Stimulated activated CD8-positive, alpha-beta memory T cell treated with anti-CD3 and anti-CD28 coated beads, Interleukin-7, amount 100 ng/mL, for 48 hours (primary cell): Measurements from ENCODE around the gene KPTN.

Experiments used
- DNase-seq, 2 donors: peaks; one replicate each; pipeline ENCODE4 v3.0.0-alpha.2; 2020; ENCODE audit warnings: low read depth in 1 of 2; ENCODE audit errors: extremely low read depth in 1 of 2

The KPTN gene

DNA sequence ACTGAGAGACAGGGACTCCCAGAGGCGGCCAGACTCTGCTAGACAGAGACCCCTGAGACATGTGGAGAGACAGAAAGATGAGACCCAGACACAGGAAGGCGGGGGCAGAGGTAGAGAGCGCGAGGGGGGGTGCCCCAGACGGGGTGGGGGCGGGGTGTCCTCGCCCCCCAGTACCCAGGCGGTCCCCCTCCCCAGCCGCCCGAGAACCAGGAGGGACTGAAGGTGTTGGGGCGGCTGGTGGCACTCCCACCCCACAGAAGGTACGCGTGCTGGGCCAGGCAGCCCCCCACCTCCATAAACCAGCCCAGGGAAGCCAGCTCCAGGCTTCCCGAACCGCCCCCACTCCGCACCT, 12.7 kb downstream of the KPTN start:
- DNase-seq: no peak

DNA sequence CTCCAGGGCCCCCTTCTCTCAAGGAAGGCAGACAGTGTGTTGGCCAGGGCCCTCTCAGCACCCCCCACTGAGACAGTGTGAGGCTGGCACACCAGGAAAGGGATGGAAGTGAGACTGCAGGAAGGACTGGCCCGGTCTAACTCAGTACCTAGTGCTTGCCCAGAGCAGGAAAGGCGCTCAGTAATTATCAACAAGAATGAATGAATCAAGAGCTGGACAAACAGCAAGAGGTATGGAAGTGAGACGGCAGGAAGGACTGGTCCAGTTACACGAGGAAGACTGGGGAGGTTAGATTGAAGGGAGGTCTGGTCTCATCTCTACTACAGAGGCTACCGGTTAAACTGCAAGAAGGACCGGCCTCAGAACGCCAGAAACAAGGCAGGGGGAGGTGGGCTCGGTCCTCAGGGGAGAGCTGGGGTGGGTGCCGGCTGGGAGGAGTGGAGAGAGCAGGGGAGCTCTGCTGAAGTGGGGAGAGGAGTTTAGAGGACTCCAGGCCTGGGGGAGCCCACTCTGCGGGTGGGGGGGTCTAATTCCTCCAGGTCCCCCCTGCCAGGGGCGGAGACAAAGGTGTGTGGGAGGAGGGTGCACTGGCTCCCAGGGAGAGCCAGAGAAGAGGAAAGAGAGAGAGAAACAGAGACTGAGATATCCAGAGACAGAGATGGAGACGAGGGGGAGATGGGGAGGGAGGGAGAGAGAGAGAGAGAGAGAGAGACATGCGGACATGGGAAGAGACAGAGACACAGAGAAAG, 13.4 kb downstream of the KPTN start:
- DNase-seq: no peak

DNA sequence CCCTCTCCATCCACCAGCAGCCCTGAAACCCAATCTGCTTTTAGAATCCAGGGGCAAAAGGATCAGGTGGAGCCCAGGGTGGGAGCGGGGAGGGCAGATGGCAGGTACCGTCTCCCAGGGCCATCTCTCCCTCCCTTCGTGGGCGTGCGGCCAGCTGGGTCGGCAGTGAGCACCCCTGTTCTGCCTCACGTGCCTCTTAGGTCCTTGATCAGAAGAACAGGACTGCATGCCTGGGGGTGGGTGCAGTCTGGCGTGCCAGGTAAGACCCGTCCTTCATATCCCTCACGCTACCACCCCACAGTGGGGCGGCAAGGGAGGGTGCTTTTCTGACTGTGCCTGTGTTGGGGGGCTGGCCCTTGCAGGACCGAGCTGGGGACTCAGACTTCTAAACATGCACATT, 14.3 kb downstream of the KPTN start:
- DNase-seq: no peak

DNA sequence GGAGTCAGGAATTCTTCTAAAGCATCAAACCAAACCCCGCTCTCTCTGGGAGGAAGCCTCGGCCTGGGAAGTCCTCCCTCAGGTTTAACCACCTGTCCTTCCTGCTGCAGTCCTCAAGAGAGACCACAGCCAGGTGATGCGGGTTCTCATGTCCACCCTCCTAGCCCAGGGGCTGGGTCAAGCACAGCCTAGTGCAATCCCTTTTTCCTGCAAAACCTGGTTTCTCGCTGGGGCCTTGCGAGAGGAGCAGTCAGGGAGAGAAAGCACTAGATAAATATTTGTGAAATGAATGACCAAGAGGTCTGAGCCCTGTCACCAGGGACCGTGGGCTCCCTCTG, 14.7 kb downstream of the KPTN start:
- no peak for DNase-seq

DNA sequence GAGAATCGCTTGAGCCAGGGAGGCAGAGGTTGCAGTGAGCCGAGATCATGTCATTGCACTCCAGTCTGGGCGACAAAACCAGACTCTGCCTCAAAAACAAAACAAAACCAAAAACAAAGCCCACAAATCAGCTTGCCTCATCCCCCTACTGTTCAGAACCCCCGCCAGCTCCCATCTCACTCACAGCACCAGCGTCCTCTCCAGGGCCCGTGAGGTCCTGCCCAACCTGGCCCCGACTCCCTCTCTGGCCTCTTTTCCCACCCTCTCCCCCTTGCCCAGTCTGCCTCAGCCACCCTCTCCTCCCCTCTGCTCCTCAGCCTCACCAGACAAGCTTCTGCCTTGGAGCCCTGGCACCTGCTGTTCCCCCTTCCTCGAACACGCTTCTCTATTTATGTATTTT, 16.1 kb downstream of the KPTN start:
- no peak for DNase-seq

DNA sequence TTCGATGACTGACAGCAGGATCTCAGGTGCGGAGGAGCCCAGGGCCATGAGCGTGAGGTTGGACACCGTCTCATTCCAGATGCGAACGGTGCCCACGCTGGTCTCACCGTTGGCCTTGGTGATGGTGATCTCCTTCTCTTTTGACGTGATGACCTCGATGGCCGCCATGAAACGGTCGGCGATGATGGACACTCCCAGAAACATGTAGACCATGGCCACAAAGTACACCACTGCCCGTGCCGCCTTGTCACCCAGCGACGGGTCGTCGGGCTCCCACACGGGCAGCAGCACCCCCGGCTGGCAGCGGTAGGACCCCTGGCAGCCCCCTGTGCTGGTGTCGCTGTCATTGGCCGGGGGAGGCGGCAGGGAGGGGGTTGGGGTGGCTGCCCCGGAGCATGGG, 18.1 kb downstream of the KPTN start:
- no peak for DNase-seq

DNA sequence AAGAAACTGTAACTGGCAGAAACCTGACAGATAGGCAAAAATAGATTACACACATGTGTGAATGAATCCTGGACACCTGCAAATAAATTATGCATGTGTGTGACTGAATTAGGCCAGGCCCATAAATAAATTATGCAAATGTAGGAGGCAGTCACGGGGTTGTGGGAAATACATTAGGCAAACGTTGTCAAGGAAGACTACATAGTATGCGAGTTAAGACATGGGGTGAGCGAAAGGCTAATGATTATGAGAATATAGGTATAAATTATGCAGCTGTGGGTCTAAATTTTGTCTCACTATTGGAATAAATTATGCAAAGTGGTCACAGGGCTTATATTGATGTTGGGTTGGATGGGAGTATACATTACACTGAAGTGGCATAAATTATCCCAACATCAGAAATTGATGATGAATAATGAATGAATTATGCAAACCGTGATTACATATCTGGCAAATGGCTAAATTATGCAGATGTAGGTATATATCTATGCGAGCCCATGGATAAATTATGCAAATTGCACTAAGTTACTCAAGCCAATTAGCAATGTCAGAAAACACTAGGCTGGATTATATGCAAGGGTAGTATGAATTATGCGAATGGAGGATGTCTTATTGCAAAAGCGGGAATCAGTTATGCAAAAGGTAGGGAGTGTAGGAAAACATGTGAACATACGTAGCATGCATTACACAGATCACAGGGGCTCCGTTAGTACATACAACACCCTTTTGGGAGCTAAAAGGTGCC, 19.2 kb downstream of the KPTN start:
- DNase-seq: no peak

DNA sequence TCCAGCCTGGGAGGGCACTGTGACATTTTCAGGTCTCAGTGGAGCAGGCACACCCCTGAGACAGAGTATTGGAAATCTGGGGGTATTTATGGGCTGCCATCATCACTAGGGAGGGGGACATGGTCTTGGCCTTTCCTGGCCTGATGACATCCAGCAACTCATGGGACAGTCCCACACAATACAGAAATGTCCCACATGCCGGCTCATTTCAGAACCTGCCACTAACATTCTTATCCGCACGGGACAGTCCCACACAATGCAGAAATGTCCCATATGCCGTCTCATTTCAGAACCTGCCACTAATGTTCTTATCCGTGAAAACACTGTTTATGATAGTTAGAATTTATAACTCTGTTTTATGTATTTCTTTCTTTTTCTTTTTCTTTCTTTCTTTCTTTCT, 22.1 kb downstream of the KPTN start:
- no peak for DNase-seq

DNA sequence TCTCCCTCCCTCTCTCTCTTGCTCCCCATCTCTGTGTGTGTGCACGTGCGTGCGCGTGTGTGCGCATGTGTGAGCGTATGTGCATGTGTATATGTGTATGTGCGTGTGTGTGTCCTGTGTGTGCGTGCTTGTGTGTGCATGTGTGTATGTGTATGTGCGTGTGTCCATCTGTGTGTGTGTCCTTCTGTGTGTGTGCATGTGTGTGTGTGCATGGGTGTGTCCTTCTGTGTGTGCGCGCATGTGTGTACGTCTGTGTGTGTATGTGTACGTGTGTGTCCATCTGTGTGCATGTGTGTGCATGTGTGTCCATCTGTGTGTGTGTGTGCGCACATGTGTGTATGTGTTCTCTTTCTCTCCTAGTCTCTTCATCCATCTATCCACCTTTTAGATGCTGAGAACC, 24.5 kb downstream of the KPTN start:
- DNase-seq: no peak

DNA sequence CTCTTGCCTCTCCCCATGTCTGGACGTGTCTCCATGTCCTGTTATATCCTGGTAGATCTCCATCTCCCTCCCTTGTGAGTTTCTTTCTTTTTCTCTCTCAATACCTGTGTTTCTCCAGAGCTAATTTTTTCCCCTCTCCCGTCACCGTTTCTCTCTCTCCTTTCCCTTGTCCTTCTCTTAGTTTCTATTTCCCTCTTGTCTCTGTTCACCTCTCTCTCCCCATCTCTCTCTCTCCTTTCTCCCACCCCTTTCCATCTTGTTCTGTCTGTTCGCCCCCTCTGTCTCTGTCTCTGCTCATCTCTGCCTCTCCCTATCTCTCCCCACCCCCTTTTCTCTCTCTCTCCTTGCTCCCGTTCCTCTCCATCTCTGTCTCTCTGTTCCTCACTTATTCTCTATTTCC, 25.3 kb downstream of the KPTN start:
- DNase-seq: no peak

DNA sequence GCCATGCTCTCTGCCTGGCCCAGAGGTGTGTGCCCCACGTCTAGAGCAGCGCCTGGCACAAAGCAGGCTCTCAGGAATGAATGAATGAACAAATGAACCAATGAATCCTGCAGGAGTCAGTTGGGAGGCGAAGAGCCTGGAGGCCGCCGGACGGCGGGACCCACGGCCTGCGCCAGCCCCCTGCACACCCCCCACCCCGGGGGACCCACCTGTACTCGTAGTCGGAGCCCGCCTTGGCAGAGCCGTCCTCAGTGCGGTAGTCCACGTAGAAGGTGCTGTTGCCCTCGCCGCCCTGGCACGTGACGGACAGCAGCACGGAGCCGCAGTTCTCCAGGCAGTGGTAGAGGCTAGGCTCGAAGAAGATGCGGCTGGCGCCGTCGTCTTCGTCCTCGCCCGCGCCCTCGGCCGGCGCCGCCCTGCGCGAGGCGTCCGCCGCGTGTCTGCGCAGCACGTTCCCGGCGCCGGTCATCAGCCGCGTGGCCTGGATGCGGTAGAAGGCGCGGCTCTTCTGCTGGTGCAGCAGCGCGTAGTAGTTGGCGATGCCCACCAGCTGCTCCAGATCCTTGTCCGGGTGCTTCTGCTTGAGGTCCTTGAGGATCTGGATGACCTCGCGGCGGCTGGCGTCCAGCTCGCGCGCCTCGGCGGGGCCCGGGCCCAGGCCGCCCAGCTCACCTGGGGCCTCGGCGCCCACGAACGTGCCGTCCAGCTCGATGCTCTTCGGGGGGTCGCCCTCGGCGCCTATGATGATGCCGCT, 27.1 kb downstream of the KPTN start:
- no peak for DNase-seq

DNA sequence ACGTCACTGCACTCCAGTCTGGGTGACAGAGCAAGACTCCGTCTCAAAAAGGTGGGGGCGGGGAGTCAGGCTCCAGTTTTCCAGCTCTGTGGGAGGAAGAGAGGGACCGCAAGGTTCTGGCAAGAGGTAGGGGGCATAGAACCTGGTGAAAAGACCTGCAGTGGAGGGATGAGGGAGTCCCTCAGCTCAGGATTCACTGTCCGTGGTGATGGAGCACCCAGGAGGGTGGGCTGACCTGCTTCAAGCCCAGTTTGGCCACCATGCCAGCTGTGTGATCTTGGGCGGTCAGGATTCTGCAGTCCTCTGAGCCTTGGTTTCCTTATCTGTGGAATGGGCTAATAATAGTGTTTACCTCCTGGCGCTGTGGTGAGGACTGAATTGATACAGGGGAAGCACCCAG, 33.5 kb downstream of the KPTN start:
- no peak for DNase-seq

DNA sequence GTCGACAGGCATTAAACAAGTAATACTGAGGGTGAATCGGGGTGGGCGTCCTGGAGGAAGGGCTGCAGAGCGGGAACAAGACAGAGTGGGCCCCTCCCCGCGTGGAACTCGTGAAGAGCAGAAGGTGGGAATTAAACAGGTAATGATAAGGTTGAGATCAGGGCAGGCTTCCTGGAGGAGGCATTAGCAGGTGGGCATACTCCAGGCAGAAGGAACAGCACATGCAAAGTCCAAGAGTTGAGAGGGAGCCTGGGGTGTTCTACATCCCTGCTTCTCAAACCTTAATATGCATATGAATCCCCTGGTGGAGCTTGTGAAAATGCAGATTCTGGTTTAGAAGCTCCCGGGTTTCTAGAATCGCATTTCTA, 35.7 kb downstream of the KPTN start:
- DNase-seq: no peak

DNA sequence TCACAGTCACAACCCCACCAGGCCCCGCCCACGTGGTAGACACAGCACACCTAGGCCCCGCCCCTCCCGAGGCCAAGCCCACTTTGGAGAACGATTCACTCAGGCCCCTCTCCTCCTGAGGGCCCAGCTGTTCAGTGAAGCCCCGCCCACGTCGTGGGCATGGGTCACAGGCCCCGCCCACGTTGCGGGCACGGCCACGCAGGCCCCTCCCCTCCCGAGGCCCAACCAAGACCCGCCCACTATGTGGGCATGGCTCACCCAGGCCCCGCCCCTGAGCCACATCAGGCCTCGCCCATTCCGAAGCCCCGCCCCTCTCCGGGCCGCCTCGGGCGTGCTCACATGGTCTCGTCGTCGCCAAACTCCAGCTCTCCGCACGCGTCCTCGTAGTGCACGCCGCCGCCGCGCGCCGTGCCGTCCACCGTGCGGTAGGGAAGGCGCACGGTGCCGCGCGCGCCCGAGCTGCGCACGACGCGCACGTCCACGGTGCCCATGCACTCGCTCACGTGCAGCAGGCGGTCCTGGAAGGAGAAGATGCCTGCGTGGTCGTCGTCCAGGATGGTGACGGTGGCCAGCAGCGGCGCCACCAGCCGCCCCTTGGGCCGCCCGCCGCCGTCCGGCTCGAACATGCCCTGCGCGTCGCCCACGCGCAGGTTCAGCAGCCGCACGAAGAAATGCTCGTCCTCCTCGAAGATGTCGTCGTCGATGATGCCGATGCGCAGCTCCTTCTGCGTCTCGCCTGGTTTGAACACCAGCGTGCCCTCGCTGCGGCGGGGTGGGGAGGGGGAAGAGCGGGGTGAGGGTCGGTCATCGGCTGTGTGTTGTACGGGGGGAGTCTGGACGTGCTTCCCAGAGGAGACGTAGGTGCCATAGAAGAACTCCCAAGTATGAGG, 36.3 kb downstream of the KPTN start:
- peak; percentile 44 to 49 for DNase-seq

DNA sequence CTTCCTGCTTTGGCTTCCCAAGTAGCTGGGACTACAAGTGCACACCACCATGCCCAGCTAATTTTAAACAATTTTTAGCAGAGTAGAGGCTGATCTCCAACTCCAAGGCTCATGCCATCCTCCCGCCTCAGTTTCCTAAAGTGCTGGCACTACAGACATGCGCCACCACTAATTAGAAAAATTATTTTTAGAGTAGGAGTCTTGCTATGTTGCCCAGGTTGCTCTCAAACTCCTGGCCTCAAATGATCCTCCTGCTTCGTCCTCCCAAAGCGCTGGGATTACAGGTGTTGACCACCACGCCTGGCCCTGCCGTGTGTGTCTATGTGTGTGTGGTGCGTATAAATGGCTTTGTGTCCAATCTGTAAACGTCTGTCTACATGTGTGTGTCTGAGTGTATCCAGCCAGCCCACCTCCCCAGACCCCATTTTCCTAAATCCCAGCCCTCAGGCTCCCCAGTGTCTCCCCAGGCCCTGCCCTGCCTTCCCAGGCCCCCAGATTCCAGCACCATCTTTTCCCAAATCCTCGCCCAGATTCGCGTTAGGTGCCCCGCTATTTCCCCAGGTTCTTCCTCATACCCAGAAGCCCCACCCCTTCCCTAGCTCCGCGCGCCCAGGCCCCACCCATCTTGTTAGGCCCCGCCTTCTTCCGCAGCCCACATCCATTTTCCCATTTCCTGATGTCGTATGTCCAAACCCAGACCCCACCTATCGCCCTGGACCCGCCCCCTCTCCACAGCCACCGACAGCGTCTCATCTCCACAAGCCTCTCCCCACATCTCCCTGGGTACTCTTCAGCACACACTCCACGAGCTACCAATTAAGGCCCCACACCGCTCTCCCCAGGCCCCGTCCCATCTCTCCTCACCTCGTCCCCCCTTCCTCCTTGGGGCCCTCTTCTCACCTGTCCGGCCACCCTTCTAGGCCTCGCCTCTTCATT, 37.2 kb downstream of the KPTN start:
- DNase-seq: no peak

DNA sequence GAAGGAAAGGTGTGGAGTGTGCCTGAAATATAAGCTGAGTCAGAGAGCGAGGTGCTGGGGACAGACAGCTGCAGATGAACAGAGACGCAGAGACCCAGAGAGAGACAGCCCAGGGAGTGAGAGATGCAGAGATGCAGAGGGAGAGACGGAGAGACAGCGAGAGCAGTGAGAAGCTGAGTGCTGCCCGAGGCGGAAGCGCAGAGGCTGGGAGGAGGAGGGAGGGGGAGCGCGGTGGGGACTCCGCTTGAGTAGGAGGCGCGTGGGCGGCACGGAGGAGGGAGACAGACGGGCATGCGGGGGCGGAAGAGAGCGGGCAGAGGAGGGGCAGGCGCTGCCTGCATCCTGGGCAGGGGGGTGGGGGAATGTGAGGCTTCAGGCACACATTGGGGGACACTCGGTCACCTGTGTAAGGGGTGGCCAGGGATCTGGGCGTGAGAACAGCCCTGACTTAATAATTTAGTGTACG, 38.0 kb downstream of the KPTN start:
- no peak for DNase-seq

DNA sequence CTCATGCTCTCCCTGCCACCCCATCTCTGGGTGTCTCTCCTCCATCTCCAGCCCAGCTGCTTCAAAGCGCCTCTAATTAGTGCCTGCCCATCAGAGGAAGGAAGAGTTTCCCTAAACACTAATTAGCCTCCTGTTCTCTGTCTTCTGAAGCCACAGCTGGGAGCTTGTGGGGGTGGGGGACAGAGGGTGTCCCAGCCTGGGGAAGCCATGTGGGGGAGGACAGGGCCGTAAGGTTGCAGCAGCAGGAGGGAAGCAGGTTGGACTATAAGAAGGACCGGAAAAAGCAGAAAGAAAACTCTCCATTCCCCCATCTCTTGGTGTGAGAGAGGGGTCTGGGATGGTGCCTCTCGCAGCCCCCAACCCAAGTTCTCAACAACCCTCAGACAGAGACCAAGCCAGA, 38.5 kb downstream of the KPTN start:
- DNase-seq: no peak

DNA sequence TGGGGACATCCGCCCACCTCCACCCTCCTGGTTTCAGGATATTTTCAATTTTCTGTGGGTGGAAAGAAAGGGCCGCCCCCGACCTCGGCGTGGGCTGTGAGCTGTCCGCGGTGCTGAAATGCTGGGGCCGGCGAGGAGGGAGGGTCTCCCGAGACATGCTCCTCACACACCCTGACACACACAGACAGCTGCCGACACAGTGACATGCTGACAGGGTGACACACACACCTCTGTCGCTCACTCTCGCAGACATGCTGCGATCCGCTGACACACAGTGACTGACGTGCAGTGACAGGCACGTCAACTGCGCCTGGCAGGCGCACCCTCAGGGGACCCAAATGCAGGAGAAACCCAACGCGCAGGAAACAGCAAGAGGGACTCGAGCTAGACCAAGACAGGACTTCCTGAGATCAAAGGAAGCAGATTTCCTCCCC, 39.6 kb downstream of the KPTN start:
- no peak for DNase-seq

DNA sequence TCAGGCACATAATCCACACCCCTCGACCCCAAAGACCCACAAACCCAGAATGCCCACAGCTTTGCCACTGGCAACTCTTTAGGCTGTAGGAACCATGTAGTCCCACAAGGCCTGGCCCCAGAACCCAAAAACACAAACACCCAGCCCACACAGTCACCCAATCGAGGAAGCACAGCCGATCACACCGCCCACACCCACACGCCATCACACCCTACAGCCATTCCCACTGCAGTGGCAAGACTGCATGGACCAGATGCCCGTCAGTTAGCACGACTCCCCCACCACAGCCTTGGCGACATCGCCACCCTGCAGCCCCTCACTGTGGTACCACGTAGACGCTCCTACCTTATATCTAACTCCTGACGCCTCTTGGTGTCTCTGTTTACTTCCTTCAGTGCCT, 40.7 kb downstream of the KPTN start:
- DNase-seq: no peak

DNA sequence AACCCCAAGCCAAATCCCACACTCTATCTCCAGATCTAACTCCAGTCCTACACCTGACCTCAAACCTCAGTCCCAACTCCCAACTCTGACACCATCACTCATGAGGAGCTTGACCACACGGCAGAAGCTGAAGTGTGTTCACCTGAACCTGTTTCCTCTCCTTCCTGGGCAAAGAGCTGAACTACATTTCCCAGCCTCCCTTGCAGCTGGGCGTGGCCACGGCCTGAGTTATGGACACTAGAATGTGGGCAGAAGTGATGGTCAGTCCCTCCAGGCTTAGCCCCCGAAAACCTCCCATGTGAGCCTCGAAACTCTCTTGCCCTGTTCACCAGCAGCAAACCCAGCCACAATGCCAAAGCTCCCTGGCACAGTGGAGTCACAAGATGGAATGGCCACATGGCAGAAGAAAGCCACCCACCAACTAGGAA, 45.2 kb downstream of the KPTN start:
- no peak for DNase-seq
